HEK293T (cell line): ENCODE data around the gene SUGP1.

ENCODE experiments used
- CTCF ChIA-PET: fragments of 350-600 bp; formaldehyde crosslinking; extraction: SDS; loops from one replicate; lab custom pipeline; 2021; ENCODE audit warnings: antibody characterized with exemption, inconsistent platforms; lab: Yijun Ruan, JAX
- POLR2A ChIA-PET: fragments of 350-600 bp; formaldehyde crosslinking; extraction: SDS; loops from one replicate; lab custom pipeline; 2020; ENCODE audit warnings: antibody characterized with exemption, inconsistent platforms; lab: Yijun Ruan, JAX
- DNase-seq: peaks from one replicate; pipeline ENCODE4 v3.0.0; 2012; ENCODE audit warnings: mixed read lengths; ENCODE audit errors: extremely low spot score
- ARNT ChIP-seq: fragments of 450-650 bp; IDR thresholded peaks from 2 replicates; pipeline ENCODE4 v1.6.1; 2017; ENCODE audit warnings: mild to moderate bottlenecking
- FOXA1 ChIP-seq: fragments of 450-650 bp; IDR thresholded peaks from 2 replicates; pipeline ENCODE4 v1.6.1; 2016; ENCODE audit warnings: mild to moderate bottlenecking
- FOXK2 ChIP-seq: fragments of 450-650 bp; IDR thresholded peaks from 2 replicates; pipeline ENCODE4 v1.6.1; 2016; ENCODE audit warnings: mild to moderate bottlenecking
- FOXM1 ChIP-seq: fragments of 450-650 bp; IDR thresholded peaks from 2 replicates; pipeline ENCODE4 v1.6.1; 2017; ENCODE audit warnings: mild to moderate bottlenecking, borderline replicate concordance
- LEF1 ChIP-seq: fragments of 450-650 bp; IDR thresholded peaks from 2 replicates; pipeline ENCODE4 v1.6.1; 2017; ENCODE audit warnings: mild to moderate bottlenecking, borderline replicate concordance
- NFRKB ChIP-seq: fragments of 450-650 bp; IDR thresholded peaks from 2 replicates; pipeline ENCODE4 v1.6.1; 2016; ENCODE audit warnings: mild to moderate bottlenecking, moderate library complexity
- SUZ12 ChIP-seq: fragments of 450-650 bp; IDR thresholded peaks from 2 replicates; pipeline ENCODE4 v1.6.1; 2016; ENCODE audit warnings: mild to moderate bottlenecking
- TARDBP ChIP-seq: fragments of 450-650 bp; IDR thresholded peaks from 2 replicates; pipeline ENCODE4 v1.6.1; 2016
- ZNF384 ChIP-seq: fragments of 450-650 bp; IDR thresholded peaks from 2 replicates; pipeline ENCODE4 v1.6.1; 2016
- TF ChIP-seq, protein P1 (sequence below): fragments of 450-650 bp; IDR thresholded peaks from 2 replicates; pipeline ENCODE4 v1.6.1; 2016

The SUGP1 gene

DNA sequence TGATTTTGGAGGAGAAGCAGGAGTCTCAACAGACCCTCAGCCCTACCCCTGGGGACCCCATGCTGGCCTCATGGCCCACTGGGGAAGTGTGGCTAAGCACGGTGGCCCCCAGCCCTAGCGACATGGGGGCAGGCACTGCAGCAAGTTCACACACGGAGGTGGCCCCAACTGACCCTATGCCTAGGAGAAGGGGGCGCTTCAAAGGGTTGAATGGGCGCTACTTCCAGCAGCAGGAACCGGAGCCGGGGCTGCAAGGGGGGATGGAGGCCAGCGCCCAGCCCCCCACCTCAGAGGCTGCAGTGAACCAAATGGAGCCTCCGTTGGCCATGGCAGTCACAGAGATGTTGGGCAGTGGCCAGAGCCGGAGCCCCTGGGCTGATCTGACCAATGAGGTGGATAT lies 93.6 kb downstream of the SUGP1 start:
- TF ChIP-seq, protein P1, sequence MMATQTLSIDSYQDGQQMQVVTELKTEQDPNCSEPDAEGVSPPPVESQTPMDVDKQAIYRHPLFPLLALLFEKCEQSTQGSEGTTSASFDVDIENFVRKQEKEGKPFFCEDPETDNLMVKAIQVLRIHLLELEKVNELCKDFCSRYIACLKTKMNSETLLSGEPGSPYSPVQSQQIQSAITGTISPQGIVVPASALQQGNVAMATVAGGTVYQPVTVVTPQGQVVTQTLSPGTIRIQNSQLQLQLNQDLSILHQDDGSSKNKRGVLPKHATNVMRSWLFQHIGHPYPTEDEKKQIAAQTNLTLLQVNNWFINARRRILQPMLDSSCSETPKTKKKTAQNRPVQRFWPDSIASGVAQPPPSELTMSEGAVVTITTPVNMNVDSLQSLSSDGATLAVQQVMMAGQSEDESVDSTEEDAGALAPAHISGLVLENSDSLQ, result no peak
- no peak for TF ChIP-seq ZNF384
- TF ChIP-seq FOXK2, result no peak
- TF ChIP-seq LEF1, result no peak
- TF ChIP-seq TARDBP, result no peak
- TF ChIP-seq FOXA1, result no peak
- TF ChIP-seq ARNT, result no peak
- no peak for TF ChIP-seq SUZ12
- no peak for TF ChIP-seq NFRKB
- ChIA-PET CTCF (no interaction called here), POLR2A (no interaction called here)
- DNase-seq, result no peak

DNA sequence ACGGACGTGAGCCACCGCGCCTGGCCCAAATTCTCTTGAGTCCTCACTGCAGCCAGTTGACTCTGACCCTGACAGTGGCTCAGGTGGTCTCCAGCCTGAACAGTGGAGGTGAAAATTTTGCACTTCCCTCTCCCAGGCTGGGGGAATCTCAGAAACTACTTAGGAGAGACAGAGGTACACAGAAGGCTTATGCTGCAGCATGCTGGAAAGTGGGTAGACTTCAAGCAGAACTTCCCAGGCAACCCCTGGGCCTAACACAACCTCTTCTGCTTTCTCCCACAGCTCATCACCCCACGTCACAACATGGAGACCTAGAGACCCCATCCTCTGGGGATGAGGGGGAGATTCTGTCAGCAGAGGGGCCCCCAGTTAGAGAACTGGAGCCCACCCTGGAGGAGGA lies 94.1 kb downstream of the SUGP1 start:
- TF ChIP-seq, protein P1, result no peak
- TF ChIP-seq FOXM1 (no peak), TARDBP (no peak), FOXA1 (no peak)
- no peak for DNase-seq
- POLR2A ChIA-PET, result interaction anchor here (1.8 kb wide), 1 partner anchor 24 kb away, joined by 8 read pairs; the partner anchor contains the start of gene NR2C2AP
- CTCF ChIA-PET, result no interaction called here
